Activated CD4-positive, alpha-beta T cell treated with anti-CD3 and anti-CD28 coated beads, Interleukin-2, amount 50 U/mL, for 16 hours (primary cell): ENCODE results near the gene LXN.

Experiments
- DNase-seq: peaks from one replicate; pipeline ENCODE4 v3.0.0-alpha.2; 2020

The LXN gene

DNA sequence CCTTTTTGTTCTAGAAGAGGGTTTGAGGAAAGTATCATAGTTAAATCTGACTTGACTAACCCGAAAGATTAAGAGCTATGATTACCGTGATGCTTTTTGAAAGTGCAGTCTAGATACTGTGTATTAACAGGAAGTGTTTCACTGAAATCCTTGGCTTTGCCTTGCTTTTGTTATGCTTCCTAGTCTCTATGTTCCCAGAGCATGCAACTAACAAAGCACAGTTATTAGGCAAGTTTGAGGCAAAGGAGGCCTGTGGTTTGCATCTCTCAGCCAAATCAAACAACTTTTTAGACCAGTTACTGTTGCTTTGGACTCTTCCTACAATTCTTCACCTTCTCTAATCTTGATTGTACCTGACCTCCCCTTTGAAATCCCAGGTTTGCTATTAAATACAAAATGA lies 3.9 kb downstream of the LXN start:
- no peak for DNase-seq

DNA sequence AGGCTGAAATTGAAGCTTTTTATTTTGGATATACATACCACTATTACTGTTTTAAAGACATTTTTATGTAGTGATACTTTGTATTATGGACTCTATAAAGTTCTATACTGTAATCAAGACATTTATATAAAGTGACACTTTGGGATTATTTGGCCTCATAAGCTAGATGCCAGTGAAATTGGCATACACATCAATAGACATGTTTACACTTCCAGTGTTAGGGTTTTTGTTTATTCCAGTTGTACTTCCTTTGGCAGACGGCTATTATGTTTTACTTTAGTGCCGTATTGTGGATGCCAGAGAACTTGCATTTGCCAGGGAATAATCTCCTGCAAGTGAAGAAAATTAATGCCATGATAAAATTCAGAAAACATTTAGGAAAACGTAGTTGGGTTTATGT lies 6.0 kb downstream of the LXN start:
- DNase-seq: no peak

DNA sequence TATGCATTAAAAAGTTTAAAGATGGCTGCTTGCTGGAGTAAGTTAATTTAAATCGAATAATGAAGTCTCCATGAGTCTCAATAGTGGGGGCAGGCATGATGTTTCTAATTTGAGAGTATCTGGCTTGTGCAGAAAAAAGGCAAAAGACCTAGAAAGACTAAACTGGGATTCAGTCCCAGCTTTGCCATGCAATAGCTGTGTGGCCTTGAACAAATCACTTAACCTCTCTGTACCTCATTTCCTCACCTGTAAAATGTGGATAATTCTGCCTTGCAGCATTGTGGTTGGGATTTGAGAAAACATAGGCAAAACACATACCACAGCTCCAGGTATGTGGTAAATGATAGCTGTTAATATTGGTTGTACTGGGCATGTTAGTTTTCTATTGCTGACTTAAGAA lies 8.6 kb downstream of the LXN start:
- no peak for DNase-seq

DNA sequence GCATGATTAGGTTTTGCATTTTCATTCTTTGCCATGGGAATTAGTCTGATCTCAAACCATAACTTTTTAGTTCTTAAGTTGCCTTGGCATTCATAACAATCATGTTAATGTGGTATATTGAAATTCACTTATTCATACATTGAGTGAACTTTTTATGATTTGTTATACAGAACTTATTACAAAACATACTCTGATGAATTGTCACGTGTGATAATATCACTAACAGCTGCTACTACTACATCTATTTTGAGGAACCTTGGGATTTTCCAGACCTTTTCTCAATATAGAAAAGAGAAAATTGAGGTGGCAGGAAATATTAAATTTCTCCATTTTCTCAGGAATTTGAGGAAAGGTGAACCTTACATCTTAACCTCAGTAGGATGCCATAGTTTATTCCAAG lies 9.2 kb downstream of the LXN start:
- DNase-seq: no peak

DNA sequence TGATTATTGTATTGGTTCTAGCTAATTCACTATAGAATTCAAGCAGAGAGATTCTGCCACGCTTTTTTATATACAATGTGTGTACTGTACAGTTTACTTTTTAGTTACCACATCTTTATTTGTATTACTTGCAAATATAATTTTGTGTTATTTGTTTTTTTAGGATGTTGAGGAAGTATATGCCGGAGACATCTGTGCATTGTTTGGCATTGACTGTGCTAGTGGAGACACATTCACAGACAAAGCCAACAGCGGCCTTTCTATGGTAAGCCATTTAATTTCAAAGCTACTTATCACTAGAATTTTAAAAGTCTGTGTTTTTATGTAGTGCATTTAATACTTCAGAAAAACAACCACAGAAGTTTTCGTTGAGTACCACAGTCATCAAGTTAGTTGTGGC lies 11.7 kb downstream of the LXN start:
- no peak for DNase-seq

DNA sequence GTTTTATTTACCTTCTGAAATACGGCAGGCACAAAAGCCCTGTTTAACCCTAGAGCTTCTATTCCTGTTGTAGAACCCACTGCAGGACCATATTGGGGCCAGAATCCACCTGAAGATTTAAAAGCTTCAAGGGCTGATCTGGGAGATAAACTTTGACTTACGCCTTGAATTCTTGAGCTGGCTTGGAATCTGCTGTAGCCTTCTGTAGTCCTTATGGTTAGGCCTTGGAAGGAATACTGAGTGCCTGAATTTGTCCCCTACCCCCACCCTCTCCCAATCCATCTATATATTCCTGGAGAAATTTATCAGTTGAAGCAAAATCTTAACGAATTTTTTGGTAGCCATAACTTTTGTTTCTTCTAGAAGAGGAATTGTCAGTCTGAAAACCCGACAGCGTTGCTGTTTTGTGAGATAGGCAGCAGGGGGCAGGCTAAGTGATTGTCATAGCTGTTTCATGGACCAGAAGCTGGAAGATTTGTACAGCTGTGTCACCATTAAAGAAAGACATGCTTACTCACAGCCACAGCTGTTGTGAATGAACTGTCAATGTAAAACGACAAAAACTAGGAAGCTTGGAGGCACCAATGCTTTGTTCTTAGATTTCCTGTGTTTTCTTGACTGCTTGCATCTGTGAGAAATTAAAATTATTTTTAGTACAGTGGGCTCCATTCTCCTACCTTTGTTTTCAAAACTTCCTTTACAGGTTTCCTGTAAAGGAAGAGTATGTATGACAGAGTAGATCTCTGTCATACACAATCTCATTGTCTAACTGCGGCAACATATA lies 12.8 kb downstream of the LXN start:
- DNase-seq: peak; percentile 67

DNA sequence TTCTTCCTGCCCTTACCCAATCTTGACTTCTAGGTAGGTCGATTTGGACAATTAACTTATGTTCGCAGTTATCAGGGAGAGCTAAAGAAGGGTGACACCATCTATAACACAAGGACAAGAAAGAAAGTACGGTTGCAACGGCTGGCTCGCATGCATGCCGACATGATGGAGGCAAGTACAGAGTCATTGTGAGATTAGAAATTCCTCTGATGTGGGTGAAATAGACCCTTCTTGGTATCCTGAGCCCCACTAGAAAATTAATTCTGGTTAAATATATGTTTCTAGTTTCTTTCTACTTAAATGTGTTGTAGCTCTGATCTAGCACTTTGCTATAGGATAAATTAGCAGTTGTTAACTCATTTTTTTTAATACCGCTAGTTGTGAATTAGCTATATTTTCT lies 13.6 kb downstream of the LXN start:
- peak; percentile 42 for DNase-seq

DNA sequence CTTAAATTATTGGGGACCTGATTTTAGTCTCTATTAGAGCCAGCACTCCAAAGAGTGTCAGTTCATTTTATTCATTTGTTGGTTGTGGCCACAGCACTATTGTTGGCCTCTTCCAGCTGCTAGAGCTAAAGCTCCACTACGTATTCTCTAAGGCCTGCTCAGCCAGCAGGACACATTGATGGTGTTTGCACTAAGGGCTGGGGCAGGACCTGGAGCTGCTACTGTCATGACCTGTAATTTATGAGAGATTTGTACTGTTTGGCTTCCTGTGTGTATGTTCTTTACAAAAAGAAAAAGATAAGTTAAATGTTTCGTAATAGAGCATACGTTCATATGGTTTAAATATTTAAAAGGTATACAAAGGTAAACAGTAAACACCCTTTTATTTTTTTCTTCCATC lies 20.0 kb downstream of the LXN start:
- no peak for DNase-seq

DNA sequence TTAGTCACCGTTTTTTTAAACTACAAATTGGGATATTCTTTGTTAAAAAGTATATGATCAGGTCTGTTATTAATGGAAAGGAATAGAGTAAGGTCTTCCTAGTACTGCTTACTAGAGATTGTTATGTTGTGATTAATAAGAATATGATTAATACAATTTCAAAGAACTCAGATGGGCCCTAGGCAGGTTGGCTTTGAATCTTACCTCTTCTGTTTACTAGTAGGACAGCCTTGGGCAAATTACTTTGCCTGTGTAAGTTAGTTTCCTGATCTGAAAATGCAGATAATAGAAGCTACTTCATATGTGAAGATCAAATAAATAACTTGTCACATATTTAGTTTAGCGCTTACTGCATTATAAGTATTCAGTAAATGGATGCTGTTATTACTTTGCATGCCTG lies 21.3 kb downstream of the LXN start:
- DNase-seq: no peak

DNA sequence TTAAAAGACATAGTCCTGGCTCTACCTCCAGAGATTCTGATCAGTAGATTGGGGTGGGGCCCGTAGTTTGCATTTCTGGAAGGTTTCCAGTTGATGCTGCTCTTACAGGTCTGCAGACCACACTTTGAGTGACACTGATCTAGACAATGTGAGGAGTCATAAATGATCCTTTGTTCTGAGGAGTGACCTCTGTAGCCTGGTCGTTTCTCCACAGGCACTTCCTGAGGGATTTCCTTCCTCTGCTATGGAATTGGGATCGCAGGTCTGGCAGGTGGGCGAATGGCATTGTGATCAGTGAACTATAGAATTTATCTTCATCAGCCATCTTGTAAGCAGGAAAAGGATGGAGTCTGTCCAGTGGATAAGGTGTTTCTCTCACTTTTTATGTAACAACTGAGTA lies 22.7 kb downstream of the LXN start:
- no peak for DNase-seq

DNA sequence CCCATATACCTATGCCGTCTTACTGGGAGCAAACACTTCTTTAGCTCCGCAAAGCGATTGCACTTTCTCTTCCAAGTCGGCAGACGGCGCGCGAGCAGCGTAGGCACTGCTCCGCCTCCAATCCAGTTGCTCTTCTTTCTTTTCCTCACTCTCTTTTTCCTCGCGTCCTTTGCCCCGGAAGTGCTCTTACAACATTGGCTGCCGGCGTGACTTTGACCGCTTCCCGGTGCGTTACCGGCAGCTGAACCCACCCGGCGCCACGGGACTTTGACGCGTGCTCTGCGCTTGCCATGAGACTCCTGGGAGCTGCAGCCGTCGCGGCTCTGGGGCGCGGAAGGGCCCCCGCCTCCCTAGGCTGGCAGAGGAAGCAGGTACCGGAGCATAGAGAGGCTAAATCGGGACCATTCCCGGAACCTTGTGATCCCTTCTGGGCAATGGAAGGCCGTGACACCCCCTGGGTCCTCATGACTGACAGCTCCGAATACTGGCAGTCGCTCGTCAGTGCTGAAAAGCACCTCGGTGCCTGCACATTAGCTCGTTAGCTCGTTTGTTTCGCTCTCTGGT lies 28.0 kb downstream of the LXN start, which contains the start of gene GFM1:
Gene GFM1, plus strand, starts transcription at position 183 of the 564 bp plus-strand sequence. Its CDS starts 108 bp downstream, at position 291.
- peak; percentile 94 for DNase-seq

DNA sequence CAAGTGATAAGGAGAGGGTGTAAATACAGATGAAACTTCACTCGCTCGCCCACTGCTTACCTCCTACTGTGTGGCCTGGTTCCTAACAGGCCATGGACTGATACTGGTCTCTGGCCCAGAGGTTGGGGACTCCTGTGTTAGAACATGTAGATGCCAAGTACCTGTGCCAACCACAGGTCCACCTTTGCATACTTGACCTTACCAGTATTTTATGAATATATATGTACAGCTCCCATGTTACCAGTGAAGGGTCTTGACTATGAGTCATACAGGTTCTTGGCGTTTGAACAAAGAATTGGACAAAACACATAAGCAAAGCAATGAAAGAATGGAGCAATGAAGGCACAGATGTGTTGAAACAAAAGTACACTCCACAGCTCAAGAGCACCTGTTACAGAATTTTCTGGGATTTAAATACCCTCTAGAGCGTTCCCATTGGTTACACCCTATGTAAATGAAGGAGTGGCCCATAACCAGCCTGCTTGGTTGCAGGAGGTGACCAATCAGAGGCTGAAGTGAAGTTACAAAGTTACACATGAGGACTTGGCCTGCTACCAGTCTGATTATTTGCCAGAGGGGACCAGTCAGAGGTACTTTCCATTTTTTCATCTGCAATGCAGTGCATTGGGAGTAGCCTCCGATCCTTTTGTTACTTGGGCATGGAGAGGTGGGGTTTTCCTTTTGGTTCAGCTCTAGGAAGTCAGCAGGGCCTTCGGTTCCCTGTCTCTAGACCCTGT lies 29.8 kb downstream of the LXN start:
- no peak for DNase-seq

DNA sequence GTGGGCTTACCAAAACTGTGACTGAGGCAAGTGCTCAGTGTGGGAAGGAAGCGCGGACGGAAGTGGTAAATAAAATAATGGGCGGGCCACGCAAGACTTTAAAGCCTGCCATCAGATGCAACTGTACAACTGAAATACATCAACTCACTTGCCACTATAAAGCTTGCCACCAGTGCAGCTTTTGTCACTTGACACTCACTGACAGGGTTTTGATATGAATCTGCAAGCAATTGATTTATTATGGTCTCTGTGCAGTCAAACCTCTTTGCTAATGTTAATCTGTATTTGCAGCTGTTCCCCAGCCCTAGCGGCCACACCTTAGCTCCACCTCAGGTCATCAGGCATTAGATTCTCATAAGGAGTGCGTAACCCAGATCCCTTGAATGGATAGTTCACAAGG lies 30.4 kb downstream of the LXN start:
- DNase-seq: peak; percentile 21

DNA sequence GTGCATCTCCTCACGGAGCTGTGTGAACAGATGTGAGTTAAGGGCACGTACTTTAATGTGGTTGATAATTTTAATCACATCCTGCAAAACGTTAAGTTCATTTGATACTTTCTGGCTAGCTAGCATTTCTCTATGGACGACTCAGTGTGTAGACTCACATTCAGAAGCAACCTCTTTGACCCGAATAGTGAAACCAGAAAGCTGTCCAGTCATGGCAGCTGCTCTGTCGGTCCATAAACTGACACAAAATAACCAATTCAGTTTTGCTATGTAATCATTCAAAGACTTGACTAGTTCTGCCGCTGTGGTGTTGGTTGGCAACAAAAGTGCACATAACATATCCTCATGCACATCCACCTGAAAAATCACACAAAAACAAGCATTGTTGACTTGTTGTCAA lies 31.8 kb downstream of the LXN start:
- peak; percentile 13 for DNase-seq

DNA sequence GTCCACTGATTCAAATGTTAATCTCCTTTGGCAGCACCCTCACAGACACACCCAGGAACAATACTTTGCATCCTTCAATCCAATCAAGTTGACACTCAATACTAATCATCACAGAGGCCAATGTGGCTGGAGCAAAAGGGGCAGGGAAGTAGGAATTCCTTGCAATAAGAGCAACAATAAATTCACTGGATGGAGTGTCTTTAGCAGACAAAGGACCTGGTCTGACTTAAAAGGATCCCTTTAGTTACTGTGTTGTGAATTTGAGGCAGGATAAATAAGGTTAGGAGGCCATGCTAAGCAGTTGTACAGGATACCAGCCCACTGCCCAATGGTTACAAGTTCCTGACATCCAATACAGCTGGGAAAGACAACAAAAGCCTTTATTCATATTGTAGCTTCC lies 40.5 kb downstream of the LXN start:
- DNase-seq: no peak

DNA sequence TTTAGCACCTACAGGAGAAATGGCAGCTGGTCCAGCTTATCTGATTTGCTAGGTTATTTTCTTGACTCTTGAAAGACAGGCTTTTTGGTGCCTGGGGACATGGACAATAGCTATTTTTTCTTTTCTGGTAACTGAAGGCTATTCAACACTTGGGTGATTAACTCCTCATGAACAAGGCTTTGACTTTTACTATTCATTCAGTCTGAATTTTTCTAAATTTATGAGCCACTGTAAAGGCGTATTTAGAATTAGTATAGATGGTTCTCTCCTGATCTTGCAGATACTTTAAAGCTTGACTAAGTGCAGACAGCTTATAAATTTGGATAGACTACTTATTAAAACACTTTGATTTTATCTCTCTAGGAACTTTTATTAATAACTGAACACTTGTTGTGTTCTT lies 46.6 kb downstream of the LXN start:
- DNase-seq: no peak

DNA sequence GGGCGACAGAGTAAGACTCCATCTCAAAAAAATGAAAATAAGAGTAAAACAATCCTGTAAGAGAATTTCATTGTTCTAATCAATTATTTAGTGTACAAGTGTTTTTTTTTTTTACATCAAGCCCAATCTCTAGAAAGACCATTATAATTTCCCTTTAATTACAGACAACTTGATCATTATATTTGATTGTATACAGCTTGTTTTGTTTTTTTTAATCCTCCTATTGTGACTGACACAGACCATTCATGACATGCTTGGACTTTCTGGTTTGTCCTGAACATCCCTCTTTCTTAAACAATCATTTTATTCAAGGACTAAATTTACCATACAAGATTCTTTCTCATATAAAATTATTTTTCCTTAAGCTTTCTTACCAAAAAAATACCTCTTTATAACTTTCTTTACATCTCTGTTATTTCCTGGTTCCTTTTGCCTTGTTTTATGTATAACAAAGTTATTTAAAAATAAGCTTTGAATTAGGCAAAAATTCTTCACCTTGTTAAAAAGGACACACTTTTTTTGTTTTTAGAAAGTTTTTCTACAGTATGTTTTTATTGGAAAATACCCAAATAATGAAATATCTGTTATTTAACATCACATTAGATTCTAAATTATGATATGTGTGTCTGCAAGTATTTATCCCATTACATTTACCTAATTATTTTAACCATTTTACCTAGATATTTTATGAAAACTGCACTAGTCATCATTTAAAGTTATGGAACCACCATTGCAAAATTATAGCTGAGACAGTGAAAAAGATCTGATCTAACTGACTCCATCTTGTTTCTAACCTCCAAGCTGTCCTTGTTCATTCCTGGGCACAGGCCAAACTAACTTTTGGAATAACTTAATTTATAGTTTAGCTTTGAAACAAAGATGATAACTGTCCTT lies 54.2 kb downstream of the LXN start:
- no peak for DNase-seq
